Kidney epithelial cell (primary cell): ENCODE data around the gene ZNF593. TPM values are rescaled to one million over a fixed set of nuclear protein-coding genes. Genes with fewer than 3 reads are reported as not detected.

Experiments
- DNase-seq: peaks from one replicate; pipeline ENCODE4 v3.0.0-alpha.2; 2010; ENCODE audit warnings: low read depth
- H3K27me3 ChIP-seq: 2 replicates; pipeline ENCODE4 v1.6.0; 2011; ENCODE audit warnings: low read length; ENCODE audit not compliant: control insufficient read depth, insufficient read depth
- H3K36me3 ChIP-seq: 2 replicates; pipeline ENCODE4 v1.5.1; 2011; ENCODE audit warnings: low read length; ENCODE audit not compliant: control insufficient read depth, insufficient read depth
- H3K4me3 ChIP-seq: 2 replicates; pipeline ENCODE4 v1.5.1; 2011; ENCODE audit warnings: low read depth, mild to moderate bottlenecking, control low read depth, low read length
- CTCF ChIP-seq: IDR thresholded peaks from 2 replicates; pipeline ENCODE4 v1.5.1; 2011; ENCODE audit warnings: mild to moderate bottlenecking, moderate library complexity, low read length, control low read depth, inconsistent platforms; ENCODE audit not compliant: insufficient read depth, poor library complexity, severe bottlenecking
- total RNA-seq: library from RNA; depleted of rRNA; stranded (reverse); fragments of >200 nt; gene quantifications from 2 replicates; pipeline ENCODE4 v1.2.3, GENCODE V29; 2015

ZNF593 gene
- total RNA-seq, result 53.0 and 73.8 TPM in 2 replicates

GRCh38 chr1:26169669-26170471 lies at the start of gene ZNF593:
TSS of gene ZNF593 (plus strand) at chr1:26169908. CDS start at chr1:26169984, 76 bp downstream.
- no peaks in the 10 kb centered on the region for H3K36me3 ChIP-seq
- H3K4me3 ChIP-seq, result peak within 1 kb of the TSS; percentile 76
- TF ChIP-seq CTCF, result peak; percentile 85
- DNase-seq, result peak; percentile 49
- H3K27me3 ChIP-seq, result no peaks in the 10 kb centered on the region

GRCh38 chr1:26121854-26122773 lies 47.6 kb upstream of the ZNF593 start:
- Histone ChIP-seq H3K27me3 (no peaks in the 10 kb centered on the region), H3K36me3 (no peaks in the 10 kb centered on the region), H3K4me3 (no peak overlapping the region)
- DNase-seq, result no peak
- no peak for TF ChIP-seq CTCF

GRCh38 chr1:26122988-26123973 lies 46.4 kb upstream of the ZNF593 start:
- Histone ChIP-seq H3K27me3 (no peaks in the 10 kb centered on the region), H3K4me3 (no peak overlapping the region), H3K36me3 (no peaks in the 10 kb centered on the region)
- no peak for TF ChIP-seq CTCF
- DNase-seq, result no peak

- DNase-seq, result no peak
- no peaks in the 10 kb centered on the region for H3K36me3 ChIP-seq
- no peaks in the 10 kb centered on the region for H3K27me3 ChIP-seq
- no peak overlapping the region for H3K4me3 ChIP-seq
- no peak for TF ChIP-seq CTCF
Observed at GRCh38 chr1:26124418-26125331, 45.0 kb upstream of the ZNF593 start.

GRCh38 chr1:26125382-26125781 lies 44.3 kb upstream of the ZNF593 start:
- H3K27me3 ChIP-seq, result no peaks in the 10 kb centered on the region
- H3K4me3 ChIP-seq, result no peak overlapping the region
- H3K36me3 ChIP-seq, result no peaks in the 10 kb centered on the region
- TF ChIP-seq CTCF, result no peak
- DNase-seq, result no peak
